Stimulated activated CD4-positive, alpha-beta T cell treated with anti-CD3 and anti-CD28 coated beads, Interleukin-4, amount 100 ng/mL, for 1 hour (primary cell): ENCODE results near the gene ARHGAP22.

ENCODE experiments used
- DNase-seq: peaks from one replicate; pipeline ENCODE4 v3.0.0-alpha.2; 2020

The ARHGAP22 gene

DNA sequence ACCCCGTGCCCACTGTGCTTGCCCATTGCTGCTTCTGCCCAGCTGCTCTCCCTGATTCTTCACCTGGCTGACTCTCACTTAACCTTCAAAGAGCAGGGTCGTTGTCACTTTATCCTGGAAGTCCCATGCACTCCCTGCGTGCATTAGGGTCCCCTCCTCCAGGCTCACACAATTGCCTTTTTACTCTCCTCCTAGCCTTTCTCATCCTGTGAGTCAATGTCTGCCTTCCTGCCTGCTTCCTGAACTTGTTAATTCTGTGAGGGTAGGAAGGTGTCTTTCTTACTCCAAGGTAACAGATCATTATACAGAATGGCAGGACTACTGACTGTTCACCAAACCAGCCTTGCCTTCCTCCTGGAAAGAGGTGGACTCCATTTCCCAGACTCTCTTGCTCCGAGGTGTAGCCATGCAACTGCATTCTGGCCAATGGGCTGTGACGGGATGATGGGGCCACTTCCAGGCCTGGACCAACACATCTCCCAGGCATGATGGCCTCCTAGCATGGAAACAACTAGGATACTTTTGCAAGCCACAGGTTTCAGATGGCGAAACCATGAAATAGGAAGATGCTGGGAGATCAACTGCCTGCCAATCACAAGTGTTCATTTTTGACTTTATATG is 54.7 kb downstream of the ARHGAP22 start:
- DNase-seq, result no peak

DNA sequence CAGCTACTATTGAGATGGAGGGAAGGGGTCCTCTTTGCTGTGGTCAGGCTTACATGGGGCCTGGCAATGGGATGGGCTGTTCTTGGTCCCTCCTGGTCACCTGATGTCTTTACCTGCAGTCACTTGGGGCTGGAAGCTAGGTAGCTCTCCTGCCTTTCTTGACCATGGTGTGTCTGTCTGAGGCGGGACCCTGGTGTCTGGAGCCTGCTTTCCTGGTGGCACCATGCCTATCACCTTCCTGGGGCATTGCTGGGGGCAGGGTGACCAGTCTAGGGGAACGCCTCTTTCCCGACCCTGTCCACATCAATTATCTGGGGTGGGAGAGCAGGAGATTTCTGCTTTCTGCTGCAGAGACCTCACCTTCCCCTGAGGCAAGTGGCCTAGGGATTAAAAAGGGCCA is 55.6 kb downstream of the ARHGAP22 start:
- no peak for DNase-seq

DNA sequence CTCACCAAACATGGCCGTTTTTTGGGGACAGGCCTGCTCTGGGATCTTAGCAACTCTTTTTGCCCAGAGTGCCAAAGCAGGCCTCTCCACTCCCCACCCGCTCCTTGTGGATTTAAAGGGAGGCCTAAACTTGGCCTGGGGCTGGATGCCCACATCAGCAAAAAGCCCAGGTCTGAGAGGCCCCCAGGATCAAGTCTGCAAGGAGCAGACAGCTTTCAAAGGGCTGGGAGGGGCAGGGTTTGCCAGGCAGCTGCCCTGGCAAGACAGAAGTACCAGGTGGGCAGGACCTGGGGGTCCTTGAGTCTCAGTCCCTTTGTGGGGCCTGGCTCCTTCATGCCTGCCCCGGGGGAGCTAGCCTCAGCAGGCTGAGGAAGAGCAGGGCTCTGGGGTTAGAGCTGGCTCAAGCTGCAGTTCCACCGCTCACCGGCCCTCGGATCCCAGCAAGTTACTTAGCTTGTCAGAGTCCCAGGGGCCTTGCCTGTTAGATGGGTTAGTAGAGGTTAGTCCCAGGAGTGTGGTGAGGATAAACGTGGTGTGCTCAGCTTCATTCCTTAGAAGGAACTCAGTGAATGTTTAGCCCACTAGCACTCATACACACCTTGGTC is 56.2 kb downstream of the ARHGAP22 start:
- DNase-seq, result no peak

DNA sequence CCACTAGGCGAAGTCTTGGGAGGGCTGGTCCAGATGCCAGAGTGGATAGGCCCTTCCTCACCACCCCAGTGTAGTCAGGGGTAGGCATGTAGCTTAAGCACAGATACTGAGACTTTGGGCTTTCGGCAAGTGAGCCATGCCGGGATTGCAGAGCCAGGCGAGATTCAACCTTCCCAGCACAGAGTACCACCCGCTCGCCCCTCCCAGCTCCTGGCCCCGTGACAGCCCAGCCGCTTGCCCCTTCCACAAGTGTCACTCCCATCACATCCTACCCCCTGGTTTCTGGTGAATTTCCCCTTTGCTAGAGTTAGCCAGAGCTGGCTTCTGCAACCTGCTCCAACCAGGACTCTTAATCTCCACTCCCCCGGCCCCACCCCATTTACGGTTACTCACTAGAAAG is 56.9 kb downstream of the ARHGAP22 start:
- DNase-seq, result no peak

DNA sequence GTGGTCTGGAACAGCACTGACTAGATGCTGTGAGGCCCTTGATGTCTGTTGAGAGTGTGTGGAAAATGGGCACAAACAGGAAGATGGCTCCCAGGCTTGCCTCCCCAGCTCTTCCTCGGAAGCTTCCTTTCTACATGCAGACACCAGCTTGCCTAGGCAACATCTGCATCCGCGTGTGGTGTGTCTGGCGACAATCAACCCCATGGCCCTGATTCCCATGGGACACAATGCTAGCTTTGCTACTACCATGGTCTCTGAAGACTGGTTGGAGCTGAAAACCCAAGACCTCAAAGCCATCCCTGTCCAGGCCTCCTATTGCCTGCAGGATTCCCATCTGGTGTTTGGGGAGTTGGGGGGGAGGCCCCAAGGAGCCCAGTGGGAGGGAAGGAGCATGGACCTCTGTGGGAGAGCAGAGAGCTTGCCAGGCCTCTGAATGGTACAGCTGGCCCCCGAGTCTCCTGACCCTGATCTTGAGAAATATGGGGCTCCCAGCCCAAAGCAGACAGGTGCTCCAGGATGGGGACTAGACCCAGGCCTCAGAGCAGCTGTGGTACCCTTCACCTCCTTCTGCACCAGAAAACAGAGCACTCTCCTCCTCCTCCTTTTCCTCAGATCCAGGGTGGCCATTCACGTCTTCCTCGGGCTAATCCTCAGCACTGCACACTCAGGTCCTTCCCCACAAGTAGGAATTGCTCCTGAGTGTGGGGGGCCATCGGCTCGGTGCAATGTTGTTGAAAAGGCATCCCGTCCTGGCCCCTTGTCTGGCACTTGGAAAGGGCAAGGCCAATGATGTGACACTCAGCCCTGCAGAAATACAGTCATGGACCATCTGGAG is 57.6 kb downstream of the ARHGAP22 start:
- no peak for DNase-seq

DNA sequence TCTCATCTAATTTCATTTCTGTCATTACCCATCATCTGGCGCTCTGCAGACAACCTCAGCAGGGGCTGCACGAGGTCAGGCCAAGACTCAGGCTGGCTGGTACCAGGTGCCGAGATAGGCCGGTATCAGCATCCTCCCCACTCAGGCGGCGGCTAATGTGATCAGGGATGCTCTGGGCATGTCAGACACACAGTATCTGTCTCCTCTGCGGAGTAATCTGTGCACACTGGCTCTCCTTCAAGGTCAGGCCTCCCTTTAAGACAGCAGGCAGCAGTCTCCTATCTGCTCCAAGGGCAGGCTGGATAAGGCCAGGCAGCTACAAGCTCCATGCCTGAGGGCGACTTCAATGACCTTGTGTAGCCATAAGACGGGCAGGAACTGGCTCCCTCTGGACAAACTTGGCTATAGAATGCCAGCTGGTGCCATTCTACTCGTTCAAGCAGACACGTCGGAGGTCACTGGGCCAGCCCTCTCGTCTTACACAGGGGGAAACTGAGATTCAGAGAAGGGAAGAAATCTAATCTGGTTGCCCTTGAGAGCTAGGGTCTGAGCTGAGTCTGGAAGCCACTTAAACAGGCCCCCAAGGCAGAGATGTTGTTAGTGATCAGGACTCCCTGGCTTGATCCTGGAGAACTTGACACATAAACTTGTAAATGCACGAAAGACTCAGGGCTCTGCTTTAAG is 59.3 kb downstream of the ARHGAP22 start:
- DNase-seq, result no peak

DNA sequence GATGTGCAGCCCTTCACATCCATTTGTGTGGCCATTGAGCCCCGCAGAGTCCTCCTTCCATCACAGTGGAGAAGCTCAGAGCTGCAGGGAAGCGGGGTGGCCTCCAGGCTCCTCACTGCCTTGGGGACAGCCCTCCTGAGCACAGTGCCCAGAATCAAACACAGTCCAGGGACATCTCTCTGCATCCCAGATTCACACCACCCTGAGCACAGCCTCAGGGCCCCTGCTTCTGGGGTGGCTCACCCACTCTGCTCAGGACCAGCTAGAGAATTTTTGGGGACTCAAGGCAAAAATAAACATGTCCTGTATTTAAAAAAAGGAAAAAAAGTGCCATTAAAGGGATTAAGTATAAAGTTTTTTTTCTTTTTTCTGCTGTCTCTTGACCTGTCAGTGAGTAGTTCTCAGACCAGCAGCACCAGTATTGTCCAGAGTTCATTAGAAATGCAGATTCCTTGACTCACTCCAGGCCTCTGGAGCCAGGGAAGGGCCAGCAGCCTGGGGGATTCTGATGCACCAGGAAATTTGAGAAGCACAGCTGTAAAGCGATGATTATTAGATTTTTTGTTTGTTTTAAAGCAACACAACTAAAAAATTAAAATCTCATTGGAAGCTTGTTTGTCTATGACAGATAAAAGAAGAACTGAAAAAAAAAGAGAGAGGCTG is 61.6 kb downstream of the ARHGAP22 start:
- DNase-seq, result no peak

DNA sequence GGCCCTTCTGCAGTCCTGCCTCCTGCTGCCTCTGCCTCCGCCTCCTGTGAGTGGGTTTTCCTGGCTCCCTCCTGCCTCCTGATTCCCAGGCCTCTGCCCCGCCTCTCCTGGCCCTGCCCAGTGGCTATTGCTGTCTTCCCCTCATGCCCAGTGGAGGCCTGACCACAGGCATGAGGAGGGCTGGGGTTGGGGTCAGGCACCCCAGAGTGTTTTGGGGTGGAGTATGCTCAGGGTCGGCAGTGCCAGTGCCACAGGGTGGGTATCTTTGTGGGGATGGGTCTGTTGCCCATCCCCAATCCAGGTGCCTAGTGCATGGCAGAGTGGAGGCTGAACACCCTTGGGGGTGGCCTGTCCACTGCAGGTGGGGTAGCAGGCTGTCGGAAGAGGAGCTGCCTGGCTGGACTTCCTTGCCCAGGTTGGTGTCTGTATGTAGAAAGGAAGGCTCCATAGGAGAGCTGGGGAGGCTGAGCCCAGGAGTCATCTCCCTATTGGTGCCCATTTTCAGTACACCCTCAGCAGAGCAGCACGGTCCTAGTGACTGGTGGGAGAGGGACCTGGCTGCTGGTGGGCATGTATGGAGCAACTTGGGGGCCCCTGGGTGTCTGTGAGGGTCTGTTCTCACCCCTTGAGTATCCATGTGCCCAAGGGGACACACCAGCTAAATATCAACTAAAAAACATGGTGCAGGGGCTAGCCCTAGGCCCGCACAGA is 62.2 kb downstream of the ARHGAP22 start:
- no peak for DNase-seq

DNA sequence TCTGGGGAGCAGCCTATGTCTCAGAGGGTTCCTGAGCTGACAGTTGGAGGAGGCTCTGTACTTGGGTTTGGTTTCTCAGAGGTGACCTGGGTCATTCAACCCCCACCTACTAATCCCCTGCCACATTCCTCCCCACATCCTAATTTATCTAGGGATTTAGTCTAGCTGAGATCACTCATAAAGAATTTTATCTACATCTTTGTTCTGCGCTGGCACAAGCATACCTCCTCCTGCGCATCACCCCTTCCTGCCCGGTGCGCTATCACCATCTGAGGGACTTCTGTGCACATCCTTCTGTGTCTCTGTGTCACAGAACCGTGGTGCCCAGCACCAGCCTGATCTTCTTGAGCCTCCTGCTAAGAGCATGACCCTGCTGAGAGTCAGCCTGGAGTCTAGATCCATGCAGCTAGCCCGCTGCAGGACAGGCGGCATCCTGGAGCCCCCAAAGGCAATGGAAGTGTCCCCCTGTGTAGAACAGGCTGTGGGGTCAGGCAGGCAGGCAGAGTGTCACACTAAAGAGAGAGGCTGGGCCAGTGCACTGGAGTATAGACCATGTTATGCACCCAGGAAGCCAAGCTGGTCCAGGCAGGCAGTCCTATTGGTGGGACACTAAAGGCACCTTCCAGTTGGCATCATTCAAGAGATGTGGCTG is 63.6 kb downstream of the ARHGAP22 start:
- DNase-seq, result no peak

DNA sequence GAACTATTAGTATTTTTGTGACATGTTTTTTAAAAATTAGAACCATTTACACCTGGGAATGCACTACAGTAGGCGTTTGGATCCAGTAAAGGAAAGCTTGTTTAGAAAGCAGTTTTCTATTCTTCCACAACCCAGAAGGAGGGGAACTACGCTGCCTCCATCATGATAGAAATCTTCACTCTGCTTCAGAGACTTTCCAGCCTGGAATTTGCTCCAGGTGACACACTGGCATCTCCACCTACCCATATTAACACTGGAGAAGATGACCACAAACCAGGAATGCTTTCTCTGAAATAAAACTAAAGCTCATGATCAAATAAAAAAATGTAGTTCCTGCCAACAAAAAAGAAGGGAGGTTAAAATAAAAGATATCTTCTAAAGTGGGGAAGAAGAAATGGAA is 66.3 kb downstream of the ARHGAP22 start:
- no peak for DNase-seq

DNA sequence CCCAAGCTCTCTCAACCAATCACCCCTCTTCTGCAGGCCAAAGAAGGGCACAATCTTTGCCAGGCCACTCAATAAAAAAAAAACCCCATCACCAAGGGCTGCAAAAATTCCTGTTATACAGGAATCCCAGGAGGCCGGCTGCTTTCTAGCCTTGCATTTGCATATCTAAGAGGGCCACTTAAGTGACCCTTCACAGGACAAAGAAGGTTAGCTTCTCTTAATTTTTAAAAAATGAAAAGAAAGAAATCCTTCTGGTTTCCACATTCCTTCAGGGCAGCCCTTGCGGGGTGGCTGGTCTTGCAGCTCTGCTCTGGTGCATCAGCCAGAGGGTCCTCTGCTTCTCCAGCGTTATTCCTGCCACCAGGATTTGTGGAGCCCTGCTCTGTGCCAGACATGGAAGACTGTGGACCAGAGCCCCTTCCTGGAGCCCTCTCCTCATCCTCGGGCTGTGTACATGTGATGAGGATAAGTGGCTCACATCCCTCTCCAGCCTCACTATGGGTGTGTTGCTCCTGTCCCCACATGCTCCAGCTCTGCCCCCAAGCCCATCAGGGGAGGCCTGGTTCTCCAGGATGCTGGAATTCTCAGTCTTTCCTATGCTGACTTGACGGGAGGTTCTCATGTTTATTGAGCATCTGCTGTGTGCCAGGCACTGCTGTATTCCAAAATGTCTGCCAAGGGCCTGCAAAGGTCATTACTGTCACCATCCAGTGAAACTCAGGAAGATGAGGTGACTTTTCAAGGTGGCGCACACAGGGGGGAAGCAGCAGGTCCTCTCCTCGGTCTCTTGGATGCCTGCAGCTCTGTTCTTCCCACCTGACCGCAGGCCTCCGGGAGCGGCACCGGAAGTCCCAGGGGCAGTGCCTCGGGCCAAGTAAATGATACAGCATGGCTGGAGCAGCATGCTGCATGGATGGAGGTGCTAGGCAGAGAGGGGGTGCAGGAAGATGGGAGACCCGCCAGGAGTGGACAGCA is 67.7 kb downstream of the ARHGAP22 start:
- no peak for DNase-seq

DNA sequence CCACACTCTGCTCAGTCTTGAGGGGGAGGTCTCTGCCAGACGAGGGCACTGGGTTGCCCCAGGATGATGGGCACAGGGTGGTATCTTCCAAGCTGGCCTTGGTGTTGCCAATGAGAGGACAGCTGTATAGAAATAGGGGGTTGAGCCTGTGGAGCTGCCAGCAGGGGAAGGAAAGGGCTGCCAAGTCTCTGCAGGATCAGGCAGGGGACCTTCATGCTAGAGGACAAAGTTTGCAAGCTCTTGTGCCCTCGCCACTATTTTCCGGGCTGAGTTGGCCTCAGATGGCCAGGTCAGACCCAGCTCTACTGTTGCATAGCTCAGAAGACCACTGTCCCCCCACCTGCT is 68.7 kb downstream of the ARHGAP22 start:
- DNase-seq, result no peak

DNA sequence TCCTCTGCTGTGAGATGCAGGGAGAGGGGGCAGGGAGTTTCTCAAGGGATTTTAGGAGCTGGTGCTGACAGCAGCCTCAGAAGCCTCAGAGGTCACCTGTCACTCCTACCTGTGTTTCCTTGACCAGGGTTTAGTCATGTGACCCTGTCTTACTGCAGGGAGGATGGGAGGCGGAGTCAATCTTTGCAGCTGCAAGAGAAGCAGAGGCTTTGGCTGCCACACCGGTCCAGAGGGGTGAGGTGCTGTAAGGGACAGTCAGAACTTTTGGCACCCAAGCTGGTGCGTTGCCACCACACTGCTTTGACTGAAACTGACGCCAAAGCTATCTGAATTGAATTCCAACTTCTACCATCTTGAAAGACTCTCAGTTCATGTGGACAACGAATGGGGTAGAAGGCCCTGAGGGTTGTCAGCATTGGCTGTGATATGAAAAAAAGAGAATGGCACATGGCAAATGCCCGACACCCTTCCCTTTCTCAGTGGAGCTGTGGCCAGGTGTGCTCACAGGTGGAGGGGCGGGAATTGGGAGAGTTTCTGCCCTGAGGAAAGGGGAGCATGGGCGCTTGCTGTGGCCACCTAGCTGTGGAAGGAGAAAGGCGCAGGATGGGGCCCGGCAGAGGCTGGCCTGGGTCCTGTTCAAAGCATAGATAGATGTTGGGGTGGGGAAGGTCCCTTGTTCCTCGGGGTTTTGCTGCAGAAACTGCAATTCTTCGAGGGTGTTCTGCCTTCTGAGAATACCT is 69.3 kb downstream of the ARHGAP22 start:
- no peak for DNase-seq

DNA sequence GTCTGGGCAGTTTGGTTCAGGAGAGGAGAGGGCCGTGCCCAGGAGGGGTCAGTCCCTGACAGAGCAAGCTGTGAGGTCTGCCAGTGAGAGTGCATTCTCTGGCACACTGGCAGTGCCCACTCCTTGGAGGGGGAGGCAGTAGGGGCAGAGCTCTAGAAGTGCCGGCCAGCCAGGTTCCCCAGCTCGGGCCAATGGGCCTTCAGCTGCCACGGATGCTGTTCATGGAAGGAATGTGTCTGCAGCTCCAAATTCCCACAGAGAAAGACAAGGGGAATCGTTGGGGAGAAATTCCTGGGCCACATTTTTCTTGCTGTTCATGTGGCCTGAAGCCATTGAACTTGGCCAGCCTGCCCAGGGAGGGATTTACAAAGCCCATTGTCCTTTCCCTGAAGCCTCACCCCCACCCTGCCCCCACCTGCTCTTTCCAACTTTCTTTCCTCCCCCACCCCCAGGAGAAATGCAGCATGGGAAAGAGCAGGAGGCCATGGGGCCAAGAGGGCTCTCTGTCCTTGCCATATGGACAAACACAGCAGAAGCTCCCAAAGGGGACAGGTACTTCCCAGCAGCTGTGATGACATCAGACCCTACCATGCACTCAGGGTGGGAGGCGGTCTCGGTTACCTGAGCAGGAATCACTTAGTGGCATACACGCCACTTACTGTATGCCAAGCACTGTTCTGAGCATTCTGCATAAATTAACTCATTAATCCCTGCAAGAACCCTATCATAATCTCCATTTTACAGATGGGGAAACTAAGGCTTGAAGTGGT is 70.7 kb downstream of the ARHGAP22 start:
- no peak for DNase-seq

DNA sequence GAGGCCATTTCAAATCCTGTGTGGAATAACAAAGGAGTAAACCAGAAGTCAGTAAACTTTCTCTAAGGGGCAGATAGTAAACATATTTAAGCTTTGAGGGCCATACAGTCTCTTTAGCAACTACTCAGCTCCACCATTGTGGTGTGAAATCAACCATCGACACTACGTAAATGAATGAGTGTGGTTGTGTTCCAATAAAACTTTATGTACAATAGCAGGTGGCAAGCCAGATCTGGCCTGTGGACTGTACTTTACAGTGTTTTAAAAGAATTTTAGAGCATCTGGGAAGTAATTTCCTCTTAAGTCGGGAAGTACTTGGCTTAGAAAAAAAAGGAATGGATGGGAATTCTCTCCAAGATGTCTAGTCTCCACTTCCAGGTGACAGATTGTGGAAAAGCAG is 71.3 kb downstream of the ARHGAP22 start:
- no peak for DNase-seq

DNA sequence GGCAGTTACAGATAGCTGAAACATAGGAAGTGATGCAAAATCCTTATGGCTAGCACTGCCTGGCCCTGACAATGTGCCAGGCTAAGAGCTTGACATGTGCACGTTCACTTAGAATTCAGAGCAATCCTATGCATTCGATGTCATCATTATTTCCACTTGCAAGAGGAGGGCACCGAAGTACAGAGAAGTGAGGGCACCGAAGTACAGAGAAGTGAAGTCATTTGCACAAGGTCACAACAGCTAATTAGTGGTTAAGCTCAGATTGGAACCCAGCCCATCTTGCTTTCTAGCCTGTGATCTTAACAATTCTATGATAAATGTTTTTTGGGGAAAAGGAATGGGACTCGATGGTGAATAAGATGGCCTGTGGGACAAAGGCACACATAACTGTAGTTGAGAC is 73.4 kb downstream of the ARHGAP22 start:
- no peak for DNase-seq

DNA sequence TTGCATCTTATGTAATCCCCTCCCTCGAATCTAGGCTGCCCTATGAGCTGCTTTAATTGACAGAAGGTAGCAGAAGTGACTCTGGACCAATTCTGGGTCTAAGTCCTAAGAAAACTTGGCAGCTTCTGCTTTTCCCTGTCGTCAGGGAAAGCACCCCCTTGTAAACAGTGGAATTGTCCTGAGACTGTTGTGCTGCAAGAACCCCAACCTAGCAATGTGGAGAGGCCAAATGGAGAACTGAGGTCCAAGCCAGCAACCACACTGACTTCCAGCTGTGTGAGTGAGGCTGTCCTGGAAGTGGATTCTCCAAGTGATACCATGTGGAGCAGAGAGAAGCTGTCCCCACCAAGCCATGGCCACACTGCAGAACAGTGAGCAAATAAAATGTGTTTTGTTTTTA is 75.5 kb downstream of the ARHGAP22 start:
- no peak for DNase-seq

DNA sequence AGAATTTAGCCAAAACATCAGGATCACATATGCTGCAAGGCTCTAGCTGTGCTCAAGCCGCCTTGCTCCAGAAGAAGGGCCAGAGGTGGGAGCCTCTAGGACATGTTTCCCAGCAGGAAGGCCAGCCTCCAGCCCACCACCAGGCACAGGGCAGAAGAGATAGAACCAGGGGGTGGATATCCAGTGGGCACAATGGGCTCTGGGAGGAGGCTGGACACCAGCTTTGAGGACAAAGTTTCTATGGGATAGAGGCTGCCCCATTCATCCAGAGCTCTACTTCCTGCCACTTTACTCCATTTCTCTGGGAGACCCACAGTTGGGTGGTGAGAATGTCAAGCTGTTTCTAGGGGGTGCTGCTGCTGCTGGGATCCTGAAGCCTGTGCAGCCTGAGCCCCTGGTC is 77.1 kb downstream of the ARHGAP22 start:
- DNase-seq, result no peak

DNA sequence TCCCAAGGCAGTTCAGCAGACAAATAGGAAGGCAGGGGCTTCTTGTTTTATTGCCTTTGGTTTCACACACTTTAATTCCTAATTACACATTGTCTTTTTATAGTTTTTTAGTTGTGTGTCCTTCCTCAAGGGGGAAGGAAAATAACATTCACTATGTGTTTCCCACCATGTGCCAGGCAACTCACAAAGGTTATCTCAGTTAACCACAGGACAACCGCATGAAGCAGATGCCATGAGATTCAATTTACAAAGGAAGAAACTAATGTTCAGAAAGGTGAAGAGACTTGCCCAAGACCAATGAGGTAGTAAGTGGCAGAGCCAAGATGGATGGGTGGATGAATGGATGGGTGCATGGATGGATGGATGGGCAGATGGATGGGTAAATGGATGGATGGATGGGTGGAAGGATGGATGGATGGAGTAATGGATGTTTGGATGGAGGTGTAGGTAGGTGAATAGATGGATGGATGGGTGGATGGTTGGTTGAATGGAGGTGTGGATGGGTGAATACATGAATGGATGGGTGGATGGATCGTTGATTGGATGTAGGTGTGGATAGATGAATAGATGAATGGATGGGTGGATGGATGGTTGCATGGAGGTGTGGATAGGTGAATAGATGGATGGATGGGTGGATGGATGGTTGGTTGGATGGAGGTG is 77.9 kb downstream of the ARHGAP22 start:
- DNase-seq, result no peak
